Astrocyte (in vitro differentiated cells and primary cell): ENCODE results near the gene FAM200C. TPM values are rescaled to one million over a fixed set of nuclear protein-coding genes. Genes with fewer than 3 reads are reported as not detected.

ENCODE experiments used
- DNase-seq: peaks from one replicate; pipeline ENCODE4 v3.0.0-alpha.2; 2010; ENCODE audit warnings: low read depth
- FAIRE-seq: peaks from 2 replicates; lab custom pipeline; 2011; peaks lifted over from hg19 to GRCh38; lab: Jason Lieb, UNC
- H2AFZ ChIP-seq: 2 replicates; pipeline ENCODE4 v1.6.0; 2012; ENCODE audit warnings: low read depth, low read length, inconsistent platforms
- H3K27ac ChIP-seq: 2 replicates; pipeline ENCODE4 v1.5.1; 2011; ENCODE audit warnings: low read depth, low read length, inconsistent platforms
- H3K27me3 ChIP-seq: 2 replicates; pipeline ENCODE4 v1.6.0; 2011; ENCODE audit warnings: low read length, inconsistent platforms; ENCODE audit not compliant: insufficient read depth
- H3K36me3 ChIP-seq: 2 replicates; pipeline ENCODE4 v1.5.1; 2011; ENCODE audit warnings: low read length, inconsistent platforms; ENCODE audit not compliant: insufficient read depth
- H3K4me1 ChIP-seq: 2 replicates; pipeline ENCODE4 v1.5.1; 2011; ENCODE audit warnings: low read length, inconsistent platforms; ENCODE audit not compliant: insufficient read depth
- H3K4me2 ChIP-seq: 2 replicates; pipeline ENCODE4 v1.6.0; 2012; ENCODE audit warnings: low read length, inconsistent platforms
- H3K4me3 ChIP-seq: 2 replicates; pipeline ENCODE4 v1.5.1; 2011; ENCODE audit warnings: low read depth, mild to moderate bottlenecking, low read length, inconsistent platforms; ENCODE audit not compliant: insufficient read depth
- H3K79me2 ChIP-seq: 2 replicates; pipeline ENCODE4 v1.6.0; 2012; ENCODE audit warnings: mild to moderate bottlenecking, low read length, inconsistent platforms; ENCODE audit not compliant: insufficient read depth
- H3K9ac ChIP-seq: 2 replicates; pipeline ENCODE4 v1.6.0; 2012; ENCODE audit warnings: mild to moderate bottlenecking, low read length, inconsistent platforms
- H3K9me3 ChIP-seq: 2 replicates; pipeline ENCODE4 v1.5.1; 2012; ENCODE audit warnings: low read depth, mild to moderate bottlenecking, low read length, inconsistent platforms; ENCODE audit not compliant: insufficient read depth
- H4K20me1 ChIP-seq: 2 replicates; pipeline ENCODE4 v1.6.0; 2012; ENCODE audit warnings: low read length, inconsistent platforms; ENCODE audit not compliant: insufficient read depth
- H3K27ac Mint-ChIP-seq: one replicate; pipeline ENCODE4 v1.8.0; 2021; ENCODE audit warnings: mild to moderate bottlenecking, mixed read lengths; ENCODE audit not compliant: unreplicated experiment
- H3K27me3 Mint-ChIP-seq: one replicate; pipeline ENCODE4 v1.8.0; 2021; ENCODE audit warnings: low read depth, mixed read lengths; ENCODE audit not compliant: unreplicated experiment
- H3K36me3 Mint-ChIP-seq: one replicate; pipeline ENCODE4 v1.8.0; 2021; ENCODE audit warnings: low read depth, mixed read lengths; ENCODE audit not compliant: unreplicated experiment
- H3K4me1 Mint-ChIP-seq: one replicate; pipeline ENCODE4 v1.8.0; 2021; ENCODE audit warnings: low read depth, mixed read lengths; ENCODE audit not compliant: unreplicated experiment
- H3K4me3 Mint-ChIP-seq: one replicate; pipeline ENCODE4 v1.8.0; 2021; ENCODE audit warnings: mild to moderate bottlenecking, moderate library complexity, mixed read lengths; ENCODE audit not compliant: unreplicated experiment
- H3K9me3 Mint-ChIP-seq: one replicate; pipeline ENCODE4 v1.8.0; 2021; ENCODE audit warnings: mild to moderate bottlenecking, mixed read lengths; ENCODE audit not compliant: unreplicated experiment
- CTCF ChIP-seq: IDR thresholded peaks from 2 replicates; pipeline ENCODE4 v1.5.1; 2011; ENCODE audit warnings: low read depth, mild to moderate bottlenecking, inconsistent platforms, low read length, moderate library complexity; ENCODE audit not compliant: insufficient read depth
- EZH2 ChIP-seq: IDR thresholded peaks from 2 replicates; pipeline ENCODE4 v1.6.1; 2012; ENCODE audit warnings: mild to moderate bottlenecking, low read length, inconsistent platforms; ENCODE audit not compliant: insufficient read depth
- total RNA-seq: library from RNA; stranded (reverse); gene quantifications from 2 replicates; pipeline ENCODE4 v1.2.1, GENCODE V29; 2021

Gene FAM200C
- total RNA-seq, 1 donor from 2014 or later = 1.7 TPM

DNA sequence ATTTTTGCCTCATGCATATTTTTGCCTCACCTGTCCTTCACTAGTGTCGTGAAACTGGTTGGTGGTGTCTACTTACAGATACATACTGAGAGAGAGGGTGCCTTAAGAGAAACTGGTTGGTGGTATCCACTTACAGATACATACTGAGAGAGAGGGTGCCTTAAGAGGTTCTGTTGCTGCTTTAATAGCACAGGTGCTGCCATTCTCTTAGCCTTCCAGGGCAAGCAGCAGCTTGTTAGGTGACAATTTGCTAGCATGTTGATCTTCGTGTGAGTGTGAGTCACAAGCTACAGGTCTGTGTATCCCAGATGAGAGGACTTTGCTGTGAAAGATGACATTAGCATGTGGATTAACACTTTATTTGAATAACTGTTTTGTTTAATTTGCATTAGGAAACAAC lies 23.2 kb upstream of the FAM200C start:
- H3K36me3 ChIP-seq = peaks cover 6% of the 10 kb centered on the region
- Mint-ChIP-seq H3K27ac (no peak overlapping the region), H3K9me3 (no peaks in the 10 kb centered on the region), H3K4me1 (peaks cover 10% of the 10 kb centered on the region), H3K4me3 (peak overlapping the region; percentile 12), H3K27me3 (no peaks in the 10 kb centered on the region), H3K36me3 (no peaks in the 10 kb centered on the region)
- H2AFZ ChIP-seq = no peak overlapping the region
- peaks cover 49% of the 10 kb centered on the region for H3K79me2 ChIP-seq
- H3K4me1 ChIP-seq = peaks cover 18% of the 10 kb centered on the region
- no peaks in the 10 kb centered on the region for H4K20me1 ChIP-seq
- peak overlapping the region; percentile 86 for H3K4me3 ChIP-seq
- no peaks in the 10 kb centered on the region for H3K27me3 ChIP-seq
- H3K27ac ChIP-seq = no peak overlapping the region
- H3K9ac ChIP-seq = peak overlapping the region; percentile 83
- TF ChIP-seq CTCF (no peak), EZH2 (no peak)
- H3K9me3 ChIP-seq = no peaks in the 10 kb centered on the region
- DNase-seq = no peak
- H3K4me2 ChIP-seq = peak overlapping the region; percentile 91
- FAIRE-seq = no peak

DNA sequence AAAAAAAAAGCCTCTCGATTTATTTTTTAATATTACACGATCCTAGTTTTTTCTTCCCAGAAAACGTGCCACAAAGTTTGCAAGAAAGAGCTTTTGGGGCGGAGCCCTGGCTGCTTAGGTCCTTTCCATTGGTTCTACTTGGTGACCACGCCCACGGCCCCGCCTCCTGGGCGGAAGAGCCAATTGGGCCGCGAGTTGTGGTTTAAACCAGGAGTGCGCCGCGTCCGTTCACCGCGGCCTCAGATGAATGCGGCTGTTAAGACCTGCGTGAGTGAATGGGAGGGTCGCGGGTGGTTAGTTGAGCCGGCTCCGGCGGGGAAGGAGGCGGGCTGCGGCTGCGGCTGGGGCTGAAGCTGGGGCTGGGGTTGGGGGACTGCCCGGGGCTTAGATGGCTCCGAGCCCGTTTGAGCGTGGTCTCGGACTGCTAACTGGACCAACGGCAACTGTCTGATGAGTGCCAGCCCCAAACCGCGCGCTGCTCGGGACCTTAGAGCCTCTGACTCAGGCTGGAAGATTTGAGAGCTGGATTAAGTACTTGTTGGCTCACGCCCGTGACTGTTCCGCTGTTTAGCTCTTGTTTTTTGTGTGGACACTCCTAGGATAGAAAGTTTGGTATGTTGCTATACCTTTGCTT lies 21.9 kb upstream of the FAM200C start, which contains the start of gene PTTG1:
Gene PTTG1 (plus strand): TSS at position 231 of the 634 bp plus-strand sequence. CDS start 458 bp downstream, outside the sequence.
- peaks cover 62% of the 10 kb centered on the region for H3K79me2 ChIP-seq
- Mint-ChIP-seq H3K27ac (peak within 1 kb of the TSS; percentile 93), H3K27me3 (no peaks in the 10 kb centered on the region), H3K36me3 (no peaks in the 10 kb centered on the region), H3K9me3 (no peaks in the 10 kb centered on the region), H3K4me1 (peaks cover 13% of the 10 kb centered on the region), H3K4me3 (peak within 1 kb of the TSS; percentile 91)
- peak; percentile 81 for FAIRE-seq
- peaks cover 6% of the 10 kb centered on the region for H3K36me3 ChIP-seq
- peaks cover 23% of the 10 kb centered on the region for H3K4me1 ChIP-seq
- H3K9ac ChIP-seq = peak within 1 kb of the TSS; percentile 83
- no peaks in the 10 kb centered on the region for H4K20me1 ChIP-seq
- peak within 1 kb of the TSS; percentile 68 for H2AFZ ChIP-seq
- H3K27ac ChIP-seq = peak within 1 kb of the TSS; percentile 84
- DNase-seq = peak; percentile 93
- H3K4me2 ChIP-seq = peak within 1 kb of the TSS; percentile 91
- H3K9me3 ChIP-seq = no peaks in the 10 kb centered on the region
- H3K27me3 ChIP-seq = no peaks in the 10 kb centered on the region
- H3K4me3 ChIP-seq = peak within 1 kb of the TSS; percentile 86
- no peak for TF ChIP-seq CTCF
- TF ChIP-seq EZH2 = no peak

- no peak for TF ChIP-seq CTCF
- no peak for TF ChIP-seq EZH2
- peak overlapping the region; percentile 95 for H3K27ac Mint-ChIP-seq
- peak overlapping the region; percentile 96 for H3K4me3 Mint-ChIP-seq
- Histone ChIP-seq H3K4me2 (no peak overlapping the region), H3K27me3 (no peaks in the 10 kb centered on the region), H3K4me3 (no peak overlapping the region), H3K36me3 (peaks cover 3% of the 10 kb centered on the region), H4K20me1 (no peaks in the 10 kb centered on the region), H3K9me3 (no peaks in the 10 kb centered on the region), H3K4me1 (peaks cover 23% of the 10 kb centered on the region), H3K27ac (peak overlapping the region; percentile 91), H3K79me2 (peaks cover 70% of the 10 kb centered on the region), H2AFZ (peak overlapping the region; percentile 15), H3K9ac (no peak overlapping the region)
- H3K9me3 Mint-ChIP-seq = no peaks in the 10 kb centered on the region
- no peaks in the 10 kb centered on the region for H3K27me3 Mint-ChIP-seq
- H3K4me1 Mint-ChIP-seq = peaks cover 15% of the 10 kb centered on the region
- H3K36me3 Mint-ChIP-seq = no peaks in the 10 kb centered on the region
- DNase-seq (no peak), FAIRE-seq (no peak)
Measured at GRCh38 chr5:160420331-160420610, 20.4 kb upstream of the FAM200C start.
